HG02938 (cell line): ENCODE data around the gene GSPT1.
"Not testable (repeated sequence)": the region's sequence is repeated elsewhere in the genome, so short reads cannot be mapped to it uniquely, and the experiment has no call there.

Experiments
- ATAC-seq: cut with Tn5 transposase; IDR thresholded peaks from one replicate; pipeline ENCODE4 v1.9.1; 2021; ENCODE audit warnings: mild to moderate bottlenecking, moderate library complexity; ENCODE audit not compliant: unreplicated experiment

Gene GSPT1

GRCh38 chr16:11915644-11916523 lies at the start of gene GSPT1:
GSPT1 (minus strand) TSS chr16:11915956; CDS start chr16:11915720, 236 bp downstream.
- ATAC-seq: peak; percentile 80

- ATAC-seq: peak; percentile 79
Observed at GRCh38 chr16:11964761-11965551, 49.2 kb upstream of the GSPT1 start, which contains the start of gene TNFRSF17. TNFRSF17 (plus strand) TSS chr16:11965210; CDS start chr16:11965325, 115 bp downstream.

DNA sequence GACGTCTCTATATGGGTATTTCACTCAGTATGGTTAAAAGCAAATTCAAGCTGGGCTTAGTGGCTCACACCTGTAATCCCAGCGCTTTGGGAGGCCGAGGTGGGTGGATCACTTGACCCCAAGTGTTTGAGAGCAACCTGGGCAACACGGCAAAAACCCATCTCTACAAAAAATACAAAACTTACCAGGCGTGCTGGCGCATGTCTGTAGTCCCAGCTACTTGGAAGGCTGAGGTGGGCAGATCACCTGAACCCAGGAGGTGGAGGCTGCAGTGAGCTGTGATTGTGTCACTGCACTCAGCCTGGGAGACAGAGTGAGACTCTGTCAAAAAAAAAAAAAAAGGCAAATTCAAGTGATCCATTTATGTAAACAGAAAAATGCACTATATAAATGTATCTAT lies 48.0 kb upstream of the GSPT1 start:
- ATAC-seq: no peak

DNA sequence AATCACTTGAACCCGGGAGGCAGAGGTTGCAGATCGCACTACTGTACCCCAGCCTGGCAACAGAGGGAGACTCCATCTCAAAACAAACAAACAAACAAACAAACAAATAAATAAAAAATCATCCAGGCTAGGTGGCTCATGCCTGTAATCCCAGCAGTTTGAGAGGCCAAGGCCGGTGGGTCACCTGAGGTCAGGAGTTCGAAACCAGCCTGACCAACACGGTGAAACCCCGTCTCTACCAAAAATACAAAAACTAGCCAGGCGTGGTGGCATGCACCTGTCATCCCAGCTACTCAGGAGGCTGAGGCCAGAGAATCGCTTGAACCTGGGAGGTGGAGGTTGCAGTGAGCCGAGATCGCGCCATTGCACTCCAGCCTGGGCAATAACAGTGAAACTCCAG lies 47.2 kb upstream of the GSPT1 start:
- not testable (repeated sequence) for ATAC-seq

GRCh38 chr16:11962457-11962856 lies 46.7 kb upstream of the GSPT1 start:
- ATAC-seq: not testable (repeated sequence)

DNA sequence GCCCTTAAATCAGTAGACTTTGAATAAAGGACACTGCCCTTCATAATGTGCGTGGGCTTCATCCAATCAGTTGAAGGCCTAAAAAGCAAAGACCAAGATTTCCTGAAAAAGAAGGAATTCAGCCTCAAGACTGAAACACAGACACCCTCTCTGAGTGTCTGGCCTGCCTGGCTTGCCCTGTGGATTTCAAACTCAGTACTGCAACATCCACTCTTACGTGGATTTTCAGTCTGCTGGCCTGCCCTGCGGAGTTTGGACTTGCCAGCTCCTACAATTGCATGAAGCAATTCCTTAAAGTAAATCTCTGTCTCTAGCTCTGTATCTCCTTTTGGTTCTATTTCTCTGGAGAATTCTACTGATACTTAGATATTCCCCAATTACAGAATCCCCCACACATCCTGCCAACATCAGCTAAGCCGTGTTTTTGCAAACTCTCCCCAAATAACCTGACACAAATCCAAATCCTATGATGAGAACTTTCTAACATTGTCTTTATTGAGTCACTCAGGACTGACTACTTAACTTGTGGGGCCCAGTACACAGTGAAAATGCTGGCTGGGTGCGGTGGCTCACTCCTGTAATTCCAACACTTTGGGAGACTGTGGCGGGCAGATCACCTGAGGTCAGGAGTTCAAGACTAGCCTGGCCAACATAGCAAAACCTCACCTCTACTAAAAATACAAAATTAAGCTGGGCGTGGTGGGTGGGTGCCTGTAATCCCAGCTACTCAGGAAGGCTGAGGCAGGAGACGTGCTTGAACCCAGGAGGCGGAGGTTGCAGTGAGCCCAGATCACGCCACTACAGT lies 42.0 kb upstream of the GSPT1 start:
- no peak for ATAC-seq

- no peak for ATAC-seq
Observed at GRCh38 chr16:11956558-11956957, 40.8 kb upstream of the GSPT1 start.

DNA sequence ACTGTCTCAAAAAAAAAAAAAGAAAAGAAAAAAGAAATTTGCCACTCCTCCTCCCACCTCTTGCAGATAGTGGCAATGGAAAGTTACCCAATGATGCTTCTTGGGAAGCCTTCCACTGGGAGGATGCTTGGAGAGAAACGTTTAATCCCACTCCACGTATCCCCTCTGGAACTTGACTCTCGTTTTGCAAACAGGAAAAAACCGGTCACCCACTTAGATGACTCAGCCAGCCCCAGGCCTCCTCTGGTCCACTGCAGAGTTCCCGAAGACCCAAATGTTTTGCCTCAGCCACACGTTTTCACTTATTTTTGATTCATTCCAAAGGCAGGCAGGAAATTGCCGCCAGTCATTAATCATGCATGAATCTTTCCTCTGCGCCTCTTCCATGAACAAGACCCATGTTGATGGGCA lies 40.0 kb upstream of the GSPT1 start:
- ATAC-seq: no peak

GRCh38 chr16:11953576-11953975 lies 37.8 kb upstream of the GSPT1 start:
- not testable (repeated sequence) for ATAC-seq

DNA sequence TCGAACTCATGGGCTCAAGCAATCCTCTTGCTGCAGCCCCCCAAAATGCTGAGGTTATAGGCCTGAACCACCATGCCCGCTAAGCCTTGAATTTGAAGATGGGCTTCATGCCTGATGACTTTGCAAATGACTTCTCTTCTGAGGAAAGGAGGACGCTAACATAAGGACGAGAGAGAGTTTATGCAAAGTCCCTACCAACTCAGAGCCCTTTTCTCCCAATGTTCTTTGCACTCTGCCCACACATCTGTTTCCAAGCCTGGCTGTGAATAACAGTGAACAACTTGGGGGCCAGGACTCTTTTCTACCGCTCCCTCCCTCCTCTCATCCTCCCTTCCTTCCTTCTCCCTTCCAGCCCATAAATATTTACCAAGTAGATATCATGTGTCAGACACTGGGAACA lies 34.6 kb upstream of the GSPT1 start:
- ATAC-seq: no peak

- ATAC-seq: no peak
Observed at GRCh38 chr16:11949527-11949926, 33.8 kb upstream of the GSPT1 start.

GRCh38 chr16:11948819-11949218 lies 33.1 kb upstream of the GSPT1 start:
- no peak for ATAC-seq

- ATAC-seq: no peak
Observed at GRCh38 chr16:11946433-11946832, 30.7 kb upstream of the GSPT1 start.

DNA sequence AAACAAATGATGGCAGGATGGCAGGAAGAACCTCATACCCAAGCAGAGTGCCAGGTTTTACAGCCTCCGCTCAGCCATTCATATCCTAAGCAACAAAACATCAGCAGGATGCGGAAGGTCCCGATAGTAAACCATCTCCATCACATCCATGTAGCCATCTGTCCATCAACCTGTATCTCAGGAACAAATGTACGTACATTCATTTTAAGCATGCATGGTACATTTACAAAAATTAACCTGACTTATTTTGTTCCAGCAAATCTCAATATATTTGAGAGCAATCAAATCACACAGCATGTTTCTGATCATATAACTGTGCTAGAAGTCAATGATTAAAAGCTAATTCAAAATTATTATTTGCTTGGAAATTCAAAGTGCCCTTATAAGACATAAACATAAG lies 26.2 kb upstream of the GSPT1 start, which contains the start of gene NPIPB2:
NPIPB2 (minus strand) TSS at position 101 of the 400 bp plus-strand sequence; CDS start at position 101, 0 bp downstream.
- not testable (repeated sequence) for ATAC-seq

DNA sequence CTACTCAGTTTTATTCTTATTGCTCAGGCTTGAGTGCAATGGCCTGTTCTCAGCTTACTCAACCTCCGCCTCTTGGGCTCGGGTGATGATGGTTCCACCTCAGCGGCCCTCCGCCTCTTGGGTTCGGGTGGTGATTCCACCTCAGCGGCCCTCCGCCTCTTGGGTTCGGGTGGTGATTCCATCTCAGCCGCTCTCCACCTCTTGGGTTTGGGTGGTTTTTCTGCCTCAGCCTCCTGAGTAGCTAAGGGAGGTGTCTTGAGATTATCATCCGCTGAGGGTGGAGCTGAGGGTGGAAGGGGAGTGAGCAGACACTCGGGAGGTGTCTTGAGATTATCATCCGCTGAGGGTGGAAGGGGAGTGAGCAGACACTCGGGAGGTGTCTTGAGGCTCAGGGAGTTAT lies 11.6 kb upstream of the GSPT1 start:
- ATAC-seq: not testable (repeated sequence)

DNA sequence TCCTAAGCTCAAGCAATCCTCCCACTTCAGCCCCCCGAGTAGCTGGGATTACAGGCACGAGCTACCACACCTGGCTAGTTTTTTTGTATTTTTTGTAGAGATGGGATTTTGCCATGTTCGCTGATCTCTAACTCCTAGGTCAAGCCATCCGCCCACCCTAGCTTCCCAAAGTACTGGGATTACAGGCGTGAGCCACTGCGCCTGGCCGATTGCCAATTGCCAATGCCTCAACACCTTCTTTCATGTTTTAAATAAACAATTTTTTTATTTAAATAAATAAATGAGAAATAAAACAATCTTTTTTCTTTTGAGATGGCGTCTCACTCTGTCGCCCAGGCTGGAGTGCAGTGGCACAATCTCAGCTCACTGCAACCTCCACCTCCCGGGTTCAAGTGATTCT lies 8.3 kb upstream of the GSPT1 start:
- not testable (repeated sequence) for ATAC-seq

DNA sequence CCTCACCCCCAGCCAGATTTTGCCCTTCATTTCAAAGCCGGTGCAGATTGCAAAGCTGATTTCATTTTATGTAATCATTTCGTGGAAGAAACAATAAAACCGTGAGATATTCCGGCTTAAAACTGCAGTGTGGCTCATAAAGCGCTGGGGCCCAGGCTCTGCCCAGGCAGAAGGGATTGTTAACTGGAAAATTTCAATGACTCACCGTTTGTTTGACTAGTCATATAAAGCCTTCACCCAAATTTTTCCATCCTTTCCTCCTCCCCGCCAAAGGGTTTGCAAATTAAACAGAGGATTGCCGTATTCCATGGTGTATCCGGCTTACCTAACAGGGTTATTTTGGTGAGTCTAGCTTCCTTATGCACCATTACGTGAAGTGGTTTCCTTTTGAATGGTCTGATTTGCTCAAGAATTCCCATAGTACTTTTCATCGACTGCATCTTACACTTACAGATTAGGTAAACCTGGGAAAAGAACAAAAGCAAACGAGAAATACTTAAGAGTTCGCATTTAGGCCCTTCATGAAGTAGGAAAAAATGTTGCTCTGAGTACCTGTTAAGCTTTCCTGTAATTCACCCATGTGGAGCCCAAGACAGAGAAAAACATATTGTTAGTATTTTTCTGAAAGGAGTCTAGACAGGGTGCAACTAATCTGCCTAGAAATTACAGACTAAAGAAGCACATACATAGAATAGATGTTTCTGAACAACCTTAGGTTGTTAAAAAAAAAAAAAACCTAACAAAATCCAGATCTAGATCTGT lies 949 bp upstream of the GSPT1 start:
- no peak for ATAC-seq

- ATAC-seq: peak; percentile 19
Observed at GRCh38 chr16:11915114-11915643, 577 bp downstream of the GSPT1 start.

- ATAC-seq: no peak
Observed at GRCh38 chr16:11914210-11915113, 1.3 kb downstream of the GSPT1 start.
